ENCODE measurements around the gene DLGAP1. TPM values are rescaled to one million over a fixed set of nuclear protein-coding genes. Genes with fewer than 3 reads are reported as not detected.

The DLGAP1 gene
- total and polyA plus RNA-seq, 2 of the 13 experiments (the other 11 are each of a cell fraction or from before 2014, with no cell fraction given), result 0.01 TPM; not detected in 1

- intact Hi-C loops (cut with micrococcal nuclease; ENCODE audit: unreplicated experiment), result no loop called here
- peaks cover 10% of the 10 kb centered on the region for H3K4me1 ChIP-seq (ENCODE audit: insufficient read depth, low read length)
- ChIA-PET CTCF (ENCODE audit: low intra/inter-chr PET ratio, low total read pairs) (no interaction called here), POLR2A (no interaction called here)
- H3K4me3 ChIP-seq (replicated peaks in 1 of 3; ENCODE audit: insufficient read depth in 1 of 3, low read depth in 2 of 3, low read length in 3 of 3), result no peak overlapping the region
- 12% methylated on average over 1 of the region's 1 CpG for WGBS (ENCODE audit: low lambda C conversion rate)
- BruUV-seq (replicated peaks), result no TSS peak
- no peaks in the 10 kb centered on the region for H4K20me1 ChIP-seq (ENCODE audit: insufficient read depth, low read length)
- DNase-seq (ENCODE audit: low spot score), result no peak
- no peaks in the 10 kb centered on the region for H3K36me3 ChIP-seq (replicated peaks in 1 of 2; ENCODE audit: control insufficient read depth in 1 of 2, insufficient read depth in 2 of 2, low read length in 2 of 2)
- no peaks in the 10 kb centered on the region for H3K9me3 ChIP-seq (ENCODE audit: low read length)
- no peaks in the 10 kb centered on the region; a peak in 1 of 5 replicates for H3K27me3 ChIP-seq (ENCODE audit: control insufficient read depth in 1 of 2, insufficient read depth in 2 of 2, low read length in 2 of 2)
- in situ Hi-C loops (cut with HindIII; ENCODE audit: extremely low pct_ligation_motif_present, low pct_unique_long_range_greater_than_20kb), result no loop called here
- H3K79me2 ChIP-seq (ENCODE audit: insufficient read depth, low read length), result no peaks in the 10 kb centered on the region
- no peak overlapping the region for H3K4me2 ChIP-seq (ENCODE audit: low read depth, low read length)
- TF ChIP-seq RFX1 (IDR thresholded peaks at IDR 0.05) (no peak), CEBPB (IDR thresholded peaks at IDR 0.05; ENCODE audit: borderline replicate concordance, low read depth, low read length) (peak; percentile 7; the same call in 1 of the 2 replicates), NFE2L2 (IDR thresholded peaks at IDR 0.05; ENCODE audit: low read length) (no peak), ZKSCAN5 (CRISPR knock-in tag; IDR thresholded peaks at IDR 0.05) (no peak), ATF4 (CRISPR knock-in tag; IDR thresholded peaks at IDR 0.05) (peak in 1 of 2 experiments; percentile 40; a peak in 1 of 4 replicates), ZNF362 (CRISPR knock-in tag; IDR thresholded peaks at IDR 0.05; ENCODE audit: borderline replicate concordance) (no peak), SALL1 (CRISPR knock-in tag; IDR thresholded peaks at IDR 0.05) (no peak)
- FAIRE-seq, result no peak
- ATAC-seq, result no peak
- H3K9ac ChIP-seq (ENCODE audit: insufficient read depth, low read depth, low read length), result no peak overlapping the region
- H2AFZ ChIP-seq (ENCODE audit: low read length), result no peak overlapping the region
- H3K27ac ChIP-seq (ENCODE audit: extremely low read length, insufficient read depth, low read length), result no peak overlapping the region
Observed at GRCh38 chr18:3716116-3716660, 738.9 kb downstream of the DLGAP1 start.

Data from HepG2 (cell line).